GM21619 (cell line): ENCODE results near the gene CEMIP.

Source experiments
- ATAC-seq: cut with Tn5 transposase; IDR thresholded peaks from one replicate; pipeline ENCODE4 v1.9.1; 2021; ENCODE audit not compliant: unreplicated experiment

Gene CEMIP

GRCh38 chr15:80971143-80971542 is 192.0 kb downstream of the CEMIP start:
- ATAC-seq, result no peak

GRCh38 chr15:80972276-80972675 is 193.1 kb downstream of the CEMIP start:
- no peak for ATAC-seq

GRCh38 chr15:80974914-80975313 is 195.7 kb downstream of the CEMIP start:
- no peak for ATAC-seq

GRCh38 chr15:80976851-80977250 is 197.7 kb downstream of the CEMIP start:
- ATAC-seq, result no peak

- no peak for ATAC-seq
Measured at GRCh38 chr15:80977627-80978036, 198.5 kb downstream of the CEMIP start.

GRCh38 chr15:80978685-80979329 is 199.6 kb downstream of the CEMIP start:
- no peak for ATAC-seq

- ATAC-seq, result no peak
Measured at GRCh38 chr15:80979538-80980200, 200.5 kb downstream of the CEMIP start.

GRCh38 chr15:80982205-80982604 is 203.0 kb downstream of the CEMIP start:
- ATAC-seq, result peak; percentile 46

- no peak for ATAC-seq
Measured at GRCh38 chr15:80982839-80983238, 203.7 kb downstream of the CEMIP start.

- no peak for ATAC-seq
Measured at GRCh38 chr15:80984856-80985255, 205.7 kb downstream of the CEMIP start.

GRCh38 chr15:80985981-80986380 is 206.8 kb downstream of the CEMIP start:
- ATAC-seq, result no peak

GRCh38 chr15:80986487-80986886 is 207.3 kb downstream of the CEMIP start:
- ATAC-seq, result no peak

- no peak for ATAC-seq
Measured at GRCh38 chr15:80988148-80988796, 209.1 kb downstream of the CEMIP start.

GRCh38 chr15:80989081-80989517 is 209.9 kb downstream of the CEMIP start:
- ATAC-seq, result no peak

- peak; percentile 94 for ATAC-seq
Measured at GRCh38 chr15:80989518-80990478, 210.6 kb downstream of the CEMIP start, which contains the start of gene MESD. TSS of gene MESD (minus strand) at chr15:80989819. CDS start at chr15:80989791, 28 bp downstream.

GRCh38 chr15:80990955-80991354 is 211.8 kb downstream of the CEMIP start:
- ATAC-seq, result no peak

- no peak for ATAC-seq
Measured at GRCh38 chr15:80991421-80991820, 212.3 kb downstream of the CEMIP start.

- no peak for ATAC-seq
Measured at GRCh38 chr15:80992006-80992405, 212.8 kb downstream of the CEMIP start.

- no peak for ATAC-seq
Measured at GRCh38 chr15:80992441-80992840, 213.3 kb downstream of the CEMIP start.

GRCh38 chr15:80996247-80996646 is 217.1 kb downstream of the CEMIP start:
- ATAC-seq, result no peak

- ATAC-seq, result no peak
Measured at GRCh38 chr15:80997692-80998091, 218.5 kb downstream of the CEMIP start.
